GM19324 (cell line): ENCODE results near the gene PHF5A.
"Not testable (repeated sequence)": the region's sequence is repeated elsewhere in the genome, so short reads cannot be mapped to it uniquely, and the experiment has no call there.

Experiments
- ATAC-seq: cut with Tn5 transposase; IDR thresholded peaks from one replicate; pipeline ENCODE4 v1.9.1; 2021; ENCODE audit warnings: mild to moderate bottlenecking, moderate library complexity; ENCODE audit not compliant: unreplicated experiment, low FRiP score

The PHF5A gene

DNA sequence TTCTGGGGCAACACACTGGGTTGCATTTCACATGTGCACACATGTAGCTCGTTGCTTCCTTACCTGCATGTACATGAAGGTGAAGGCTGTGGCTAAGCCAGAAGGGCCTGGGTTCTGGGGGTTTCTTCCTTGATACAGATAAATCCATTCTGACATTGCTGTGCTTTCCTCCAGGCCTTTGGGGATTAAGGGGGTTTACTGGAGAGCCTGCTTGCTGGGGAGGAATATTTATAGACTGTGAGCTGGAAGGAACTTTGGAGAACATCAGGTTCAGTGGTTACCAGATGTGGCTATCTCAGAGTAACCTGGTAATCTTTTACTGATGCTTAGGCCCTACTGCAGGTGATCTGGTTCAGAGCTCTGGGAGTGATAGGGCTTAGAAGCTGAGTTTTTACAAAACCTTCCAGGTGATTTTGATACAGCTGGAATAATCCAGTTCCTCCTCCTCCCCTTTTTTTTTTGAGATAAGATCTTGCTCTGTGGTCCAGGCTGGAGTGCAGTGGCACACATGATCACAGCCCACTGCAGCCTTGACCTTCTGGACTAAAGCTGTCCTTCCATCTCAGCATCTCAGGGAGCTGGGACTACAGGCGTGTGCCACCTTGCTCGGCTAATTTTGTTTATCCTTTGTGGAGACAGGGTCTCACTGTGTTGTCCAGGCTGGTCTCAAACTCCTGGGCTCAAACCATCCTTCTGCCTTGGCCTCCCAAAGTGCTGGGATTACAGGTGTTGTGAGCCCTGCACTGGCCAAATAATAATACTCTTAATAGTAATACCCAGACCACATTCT lies 20.3 kb upstream of the PHF5A start:
- no peak for ATAC-seq

DNA sequence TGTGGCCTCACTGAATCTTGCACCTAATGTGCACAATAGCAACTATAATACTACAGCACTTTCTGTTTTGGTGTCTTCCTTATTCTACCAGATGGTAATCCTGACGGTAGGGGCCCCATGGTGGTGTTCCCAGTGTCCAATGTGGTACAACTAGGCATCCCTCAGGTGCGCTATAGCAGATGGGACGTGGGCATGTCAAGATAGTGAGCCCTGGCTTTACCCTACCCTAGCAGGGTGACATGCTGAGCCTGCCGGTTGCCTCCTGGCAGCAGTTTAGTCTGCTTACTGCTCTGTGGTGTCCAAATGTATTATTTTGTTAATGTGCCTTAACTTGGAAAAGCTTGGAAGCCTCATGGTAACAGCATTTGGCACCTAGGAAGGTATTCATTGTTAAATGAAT lies 19.6 kb upstream of the PHF5A start:
- no peak for ATAC-seq

- no peak for ATAC-seq
Measured at GRCh38 chr22:41487037-41487935, 18.8 kb upstream of the PHF5A start.

DNA sequence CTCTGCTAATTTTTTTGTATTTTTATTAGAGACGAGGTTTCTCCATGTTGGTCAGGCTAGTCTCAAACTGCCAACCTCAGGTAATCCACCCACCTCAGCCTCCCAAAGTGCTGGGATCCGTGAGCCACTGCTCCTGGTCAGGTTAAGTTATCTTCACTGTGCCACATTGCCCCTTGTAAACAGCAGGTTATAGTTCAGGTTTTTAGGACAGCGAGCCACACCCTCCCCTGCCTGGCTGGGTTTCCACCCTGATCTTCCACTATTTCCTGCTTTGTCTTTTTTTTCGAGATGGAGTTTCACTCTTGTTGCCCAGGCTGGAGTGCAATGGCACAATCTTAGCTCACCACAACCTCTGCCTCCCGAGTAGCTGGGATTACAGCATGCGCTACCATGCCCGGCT lies 16.5 kb upstream of the PHF5A start:
- ATAC-seq = no peak

DNA sequence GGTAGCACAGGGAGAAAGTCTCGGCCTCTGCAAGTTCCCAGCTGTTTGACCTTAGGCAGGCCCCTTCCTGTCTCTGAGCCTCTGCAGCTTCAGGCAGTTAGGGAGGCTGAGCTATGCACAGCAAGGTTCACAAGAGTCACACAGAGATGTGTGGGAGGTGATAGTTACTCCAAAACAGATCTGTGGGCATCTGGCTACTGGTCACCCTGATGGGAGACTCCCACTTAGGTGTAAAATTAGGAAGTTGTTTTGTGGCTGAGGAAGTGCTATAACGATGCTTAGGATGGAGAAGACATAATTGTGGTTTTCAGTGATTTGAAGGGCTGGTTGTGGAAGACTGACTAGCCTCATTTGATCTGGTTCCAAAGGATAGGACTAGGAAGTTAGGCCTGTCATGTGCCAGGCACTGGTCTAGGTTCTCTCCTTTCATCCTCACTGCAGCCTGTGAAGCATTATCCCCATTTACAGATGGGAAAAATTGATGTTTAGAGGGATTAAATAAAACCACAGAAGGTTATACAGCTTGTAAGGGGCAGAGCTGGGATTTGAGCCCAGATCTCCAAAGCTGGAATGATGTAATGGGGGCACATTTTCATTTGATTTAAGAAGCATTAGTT lies 13.9 kb upstream of the PHF5A start:
- ATAC-seq = no peak

DNA sequence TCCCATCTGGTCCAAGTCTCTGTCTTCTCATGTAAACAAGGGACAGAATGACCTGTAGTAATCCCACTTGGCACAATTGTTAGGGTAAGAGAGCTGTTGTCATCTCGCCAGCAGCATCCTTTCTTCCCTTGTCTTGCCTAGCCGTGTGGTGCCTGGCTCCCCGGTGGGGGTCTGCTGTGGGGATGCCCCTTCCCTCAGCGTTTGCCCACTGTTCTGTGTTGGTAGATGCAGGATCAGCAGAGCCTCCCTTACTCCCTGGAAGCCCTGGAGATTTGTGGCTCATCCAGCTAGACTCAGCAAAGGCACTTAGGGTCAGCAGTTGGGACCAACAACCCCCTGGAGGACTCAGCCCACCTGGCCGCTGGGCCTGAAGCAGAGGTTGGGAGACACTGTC lies 13.4 kb upstream of the PHF5A start:
- ATAC-seq = no peak

- ATAC-seq = no peak
Measured at GRCh38 chr22:41481131-41481830, 12.8 kb upstream of the PHF5A start.

DNA sequence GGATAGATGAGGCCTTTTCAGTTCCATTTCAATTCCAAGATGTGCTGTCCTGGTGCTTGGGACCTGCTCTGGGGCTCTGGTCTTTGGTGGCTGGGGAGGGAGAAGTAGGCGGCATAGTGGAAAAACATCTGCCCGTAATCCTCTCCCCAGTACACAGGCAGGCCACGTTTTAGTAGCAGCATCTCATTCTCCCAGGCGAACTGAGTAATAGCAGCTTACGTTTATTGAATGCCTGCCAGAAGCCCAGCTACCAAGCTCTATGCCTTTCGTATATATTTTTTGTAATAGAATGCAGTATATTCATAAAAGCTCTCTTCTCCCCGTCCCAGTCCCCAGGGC lies 11.9 kb upstream of the PHF5A start:
- ATAC-seq = no peak

DNA sequence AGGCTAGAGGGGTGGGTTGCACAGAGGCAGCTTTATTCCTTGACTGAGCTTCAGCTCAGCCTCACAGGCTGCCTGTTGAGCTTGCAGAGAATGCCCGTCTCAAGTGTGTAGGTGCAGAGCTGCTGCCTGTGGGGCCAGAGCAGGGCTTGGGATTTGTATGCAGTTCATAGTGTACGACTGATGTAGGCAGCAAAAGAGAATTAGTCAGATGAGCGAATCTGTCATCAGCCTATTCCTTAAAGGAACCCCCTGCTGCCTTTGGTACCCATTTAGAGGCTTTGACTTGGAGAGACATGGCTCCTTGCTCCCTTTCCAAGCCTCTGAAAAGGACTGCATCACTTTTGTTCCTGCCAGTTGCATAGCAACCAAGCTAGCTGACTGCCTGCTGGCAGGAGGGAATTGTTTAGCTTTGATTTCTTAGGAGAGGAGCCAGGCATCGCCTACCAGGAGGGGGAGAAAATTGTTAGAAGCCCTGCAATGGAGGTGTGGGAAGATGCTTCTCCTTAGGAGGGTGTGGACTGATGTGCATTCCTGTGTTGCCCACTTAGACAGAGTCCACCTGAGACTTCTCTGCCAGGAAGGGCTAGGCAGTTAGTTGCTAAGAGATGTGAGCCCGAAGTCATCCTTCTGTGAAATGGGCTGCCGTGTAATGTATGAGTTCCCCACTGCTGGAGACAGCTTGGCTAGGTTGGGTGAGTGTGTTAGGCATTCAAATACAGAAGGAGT lies 11.3 kb upstream of the PHF5A start:
- ATAC-seq = no peak

- no peak for ATAC-seq
Measured at GRCh38 chr22:41478891-41479521, 10.5 kb upstream of the PHF5A start.

DNA sequence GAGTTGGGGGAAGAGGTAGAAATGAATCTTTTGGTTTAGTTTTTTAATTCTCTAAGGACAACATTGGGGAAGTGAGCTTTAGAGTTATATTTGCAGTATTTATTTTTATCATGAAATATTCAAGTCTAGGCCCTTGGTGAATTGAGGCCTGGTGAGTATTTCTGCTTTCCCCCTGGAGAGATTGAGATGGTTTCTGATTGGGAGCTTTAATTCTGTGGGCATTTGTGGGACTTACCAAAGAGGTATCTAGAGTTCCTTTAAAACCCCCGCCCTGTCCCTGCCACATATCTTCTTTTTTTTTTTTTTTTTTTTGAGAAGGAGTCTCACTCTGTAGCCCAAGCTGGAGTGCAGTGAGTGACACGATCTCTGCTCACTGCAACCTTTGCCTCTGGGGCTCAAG lies 10.0 kb upstream of the PHF5A start:
- no peak for ATAC-seq

GRCh38 chr22:41474872-41475451 lies 6.5 kb upstream of the PHF5A start:
- no peak for ATAC-seq

- no peak for ATAC-seq
Measured at GRCh38 chr22:41471568-41471967, 3.1 kb upstream of the PHF5A start.

- no peak for ATAC-seq
Measured at GRCh38 chr22:41470886-41471285, 2.4 kb upstream of the PHF5A start.

GRCh38 chr22:41469218-41469851 lies 843 bp upstream of the PHF5A start:
- ATAC-seq = no peak

DNA sequence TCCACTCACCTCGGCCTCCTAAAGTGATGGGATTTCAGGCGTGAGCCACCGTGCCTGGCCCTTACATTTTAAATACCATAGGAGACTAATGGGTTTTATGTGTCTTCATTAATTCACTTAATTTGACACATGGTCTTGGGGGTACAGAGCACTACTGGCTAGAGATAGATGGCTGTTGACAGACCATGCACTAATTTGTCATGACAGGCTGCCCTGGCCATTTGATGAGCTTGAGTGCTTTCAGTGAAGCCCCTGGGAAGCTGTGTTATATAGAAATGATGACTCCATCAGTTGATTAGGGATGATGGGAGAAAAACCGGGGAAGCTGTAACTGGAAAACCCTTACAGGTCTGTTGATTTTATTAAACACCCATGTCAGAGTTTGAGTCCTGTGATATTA lies 6.6 kb downstream of the PHF5A start:
- no peak for ATAC-seq

DNA sequence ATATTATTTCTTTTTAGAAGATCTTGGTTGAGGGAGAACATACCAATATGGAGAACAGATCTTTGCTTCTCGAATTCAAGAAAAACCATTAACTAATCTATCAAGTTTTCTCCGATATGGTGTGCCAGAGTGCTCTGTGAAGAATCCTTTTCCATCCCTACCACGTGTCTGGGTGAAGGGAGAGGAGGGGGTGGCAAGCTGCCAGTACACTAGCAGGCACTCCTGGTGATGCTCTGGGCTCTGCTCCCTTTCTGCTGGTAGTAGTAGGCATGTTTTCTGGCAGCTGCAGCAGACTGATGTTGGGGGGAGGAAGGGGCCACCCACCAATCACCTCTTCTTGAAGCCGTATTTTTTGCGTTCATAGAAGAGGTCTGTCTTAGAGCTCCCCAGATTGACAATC lies 8.4 kb downstream of the PHF5A start:
- ATAC-seq = not testable (repeated sequence)

GRCh38 chr22:41459431-41459830 lies 9.1 kb downstream of the PHF5A start:
- no peak for ATAC-seq

- no peak for ATAC-seq
Measured at GRCh38 chr22:41458161-41458728, 10.2 kb downstream of the PHF5A start.
